ENCODE results near the gene JAKMIP1.
"Not testable (repeated sequence)": the region's sequence is repeated elsewhere in the genome, so short reads cannot be mapped to it uniquely, and the experiment has no call there.

JAKMIP1 gene

GRCh38 chr4:6008766-6009385 is 191.5 kb downstream of the JAKMIP1 start:
- H3K4me1 ChIP-seq (ENCODE audit: low read length), result 0 out of 2 replicates have a peak, but pooled peaks cover 5% of the 10 kb centered on the region
- H3K9ac ChIP-seq (ENCODE audit: low read length), result no peak overlapping the region
- H3F3A ChIP-seq (ENCODE audit: insufficient read depth, low read length), result no peaks in the 10 kb centered on the region
- no peaks in the 10 kb centered on the region for H3K9me3 ChIP-seq (replicated peaks; ENCODE audit: insufficient read depth, low read length)
- H4K20me1 ChIP-seq (ENCODE audit: insufficient read depth, low read length), result no peaks in the 10 kb centered on the region
- no peak overlapping the region for H2AFZ ChIP-seq (ENCODE audit: low read length)
- H3K27ac ChIP-seq (ENCODE audit: low read length), result no peak overlapping the region
- no peak for DNase-seq
- no peaks in the 10 kb centered on the region for H3K36me3 ChIP-seq (replicated peaks; ENCODE audit: insufficient read depth, low read length)
- TF ChIP-seq EZH2 (optimal IDR thresholded peaks at IDR 0.05; ENCODE audit: low read depth, low read length), result no peak
- no peak for TF ChIP-seq EZH2phosphoT487 (IDR thresholded peaks at IDR 0.05; ENCODE audit: low read length)
- TF ChIP-seq CTCF (IDR thresholded peaks at IDR 0.05; ENCODE audit: low read length), result no peak
- no peak overlapping the region for H3K4me3 ChIP-seq (ENCODE audit: low read length)
- H3K4me2 ChIP-seq (ENCODE audit: low read depth, low read length), result no peak overlapping the region
- no peaks in the 10 kb centered on the region; the same call in 1 of the 2 replicates for H3K27me3 ChIP-seq (replicated peaks; ENCODE audit: insufficient read depth, low read length)
- no peaks in the 10 kb centered on the region for H3K9me2 ChIP-seq (replicated peaks; ENCODE audit: insufficient read depth, low read length)
- H3K79me2 ChIP-seq (ENCODE audit: low read length), result no peaks in the 10 kb centered on the region

GRCh38 chr4:6008092-6008551 is 192.2 kb downstream of the JAKMIP1 start:
- H3K27me3 ChIP-seq (replicated peaks; ENCODE audit: insufficient read depth, low read length), result no peaks in the 10 kb centered on the region; the same call in 1 of the 2 replicates
- H3K4me1 ChIP-seq (ENCODE audit: low read length), result 0 out of 2 replicates have a peak, but pooled peaks cover 5% of the 10 kb centered on the region
- H3K9me2 ChIP-seq (replicated peaks; ENCODE audit: insufficient read depth, low read length), result no peaks in the 10 kb centered on the region
- no peak for DNase-seq
- H3K4me3 ChIP-seq (ENCODE audit: low read length), result no peak overlapping the region
- no peak overlapping the region for H3K4me2 ChIP-seq (ENCODE audit: low read depth, low read length)
- H3K9ac ChIP-seq (ENCODE audit: low read length), result no peak overlapping the region
- no peaks in the 10 kb centered on the region for H3K79me2 ChIP-seq (ENCODE audit: low read length)
- no peaks in the 10 kb centered on the region for H4K20me1 ChIP-seq (ENCODE audit: insufficient read depth, low read length)
- H3F3A ChIP-seq (ENCODE audit: insufficient read depth, low read length), result no peaks in the 10 kb centered on the region
- TF ChIP-seq EZH2 (optimal IDR thresholded peaks at IDR 0.05; ENCODE audit: low read depth, low read length), result no peak
- no peak for TF ChIP-seq EZH2phosphoT487 (IDR thresholded peaks at IDR 0.05; ENCODE audit: low read length)
- no peak for TF ChIP-seq CTCF (IDR thresholded peaks at IDR 0.05; ENCODE audit: low read length)
- no peaks in the 10 kb centered on the region for H3K36me3 ChIP-seq (replicated peaks; ENCODE audit: insufficient read depth, low read length)
- no peak overlapping the region for H3K27ac ChIP-seq (ENCODE audit: low read length)
- no peaks in the 10 kb centered on the region for H3K9me3 ChIP-seq (replicated peaks; ENCODE audit: insufficient read depth, low read length)
- no peak overlapping the region for H2AFZ ChIP-seq (ENCODE audit: low read length)

- H3K9me2 ChIP-seq (replicated peaks; ENCODE audit: insufficient read depth, low read length), result no peaks in the 10 kb centered on the region
- no peaks in the 10 kb centered on the region for H3F3A ChIP-seq (ENCODE audit: insufficient read depth, low read length)
- no peak overlapping the region for H3K4me3 ChIP-seq (ENCODE audit: low read length)
- 0 out of 2 replicates have a peak, but pooled peaks cover 4% of the 10 kb centered on the region for H3K4me1 ChIP-seq (ENCODE audit: low read length)
- H3K9ac ChIP-seq (ENCODE audit: low read length), result no peak overlapping the region
- no peak for TF ChIP-seq EZH2 (optimal IDR thresholded peaks at IDR 0.05; ENCODE audit: low read depth, low read length)
- TF ChIP-seq EZH2phosphoT487 (IDR thresholded peaks at IDR 0.05; ENCODE audit: low read length), result no peak
- TF ChIP-seq CTCF (IDR thresholded peaks at IDR 0.05; ENCODE audit: low read length), result no peak
- no peaks in the 10 kb centered on the region for H3K79me2 ChIP-seq (ENCODE audit: low read length)
- no peak overlapping the region for H3K27ac ChIP-seq (ENCODE audit: low read length)
- H3K9me3 ChIP-seq (replicated peaks; ENCODE audit: insufficient read depth, low read length), result no peaks in the 10 kb centered on the region
- peaks cover 10% of the 10 kb centered on the region; the same call in 1 of the 2 replicates for H3K27me3 ChIP-seq (replicated peaks; ENCODE audit: insufficient read depth, low read length)
- no peaks in the 10 kb centered on the region for H3K36me3 ChIP-seq (replicated peaks; ENCODE audit: insufficient read depth, low read length)
- no peaks in the 10 kb centered on the region for H4K20me1 ChIP-seq (ENCODE audit: insufficient read depth, low read length)
- no peak overlapping the region for H2AFZ ChIP-seq (ENCODE audit: low read length)
- no peak overlapping the region for H3K4me2 ChIP-seq (ENCODE audit: low read depth, low read length)
- no peak for DNase-seq
Measured at GRCh38 chr4:6005175-6005574, 195.2 kb downstream of the JAKMIP1 start.

- not testable (repeated sequence) for H3K4me2 ChIP-seq (ENCODE audit: low read depth, low read length); DNase-seq; H3K9me3 ChIP-seq (replicated peaks; ENCODE audit: insufficient read depth, low read length); H3K9me2 ChIP-seq (replicated peaks; ENCODE audit: insufficient read depth, low read length); H3K27ac ChIP-seq (ENCODE audit: low read length); H3K4me1 ChIP-seq (ENCODE audit: low read length); H3F3A ChIP-seq (ENCODE audit: insufficient read depth, low read length); H3K79me2 ChIP-seq (ENCODE audit: low read length); H3K36me3 ChIP-seq (replicated peaks; ENCODE audit: insufficient read depth, low read length); H3K9ac ChIP-seq (ENCODE audit: low read length); H4K20me1 ChIP-seq (ENCODE audit: insufficient read depth, low read length); H2AFZ ChIP-seq (ENCODE audit: low read length); H3K4me3 ChIP-seq (ENCODE audit: low read length)
- H3K27me3 ChIP-seq (replicated peaks; ENCODE audit: insufficient read depth, low read length), result peaks cover 18% of the 10 kb centered on the region; the same call in 1 of the 2 replicates
Measured at GRCh38 chr4:6003485-6003884, 196.9 kb downstream of the JAKMIP1 start.

Data from MM.1S (cell line).